Gastrocnemius medialis (tissue), 4 donors: ENCODE measurements around the gene ESCO1. TPM values are rescaled to one million over a fixed set of nuclear protein-coding genes. Genes with fewer than 3 reads are reported as not detected.

Experiments used
- ATAC-seq, 2 donors: fragments of 150-250 bp; one replicate each; pipeline ENCODE4 v1.9.1; 2016
- DNase-seq, 2 donors: peaks; one replicate each; pipeline ENCODE4 v3.0.0-alpha.2; 2019
- H3K27ac ChIP-seq, 4 donors: fragments of 200-600 bp; sonication (generic); 1 replicate in 1 of 4; 2 replicates in 3 of 4; pipeline ENCODE4 v1.5.1; 2016 to 2018; ENCODE audit warnings: mild to moderate bottlenecking in 2 of 4, moderate library complexity in 1 of 4
- H3K27me3 ChIP-seq, 3 donors: fragments of 200-600 bp; sonication (generic) in 2 of 3; 1 replicate in 1 of 3; 2 replicates in 2 of 3; pipeline versions ENCODE4 v1.5.1 to v1.6.0; 2016 to 2019; ENCODE audit warnings: mild to moderate bottlenecking in 1 of 3, moderate library complexity in 1 of 3
- H3K36me3 ChIP-seq, 2 donors: fragments of 200-600 bp; sonication (generic) in 1 of 2; one replicate each; pipeline ENCODE4 v1.5.1; 2017 to 2018
- H3K4me1 ChIP-seq, 2 donors: fragments of 200-600 bp; sonication (generic) in 1 of 2; one replicate each; pipeline ENCODE4 v1.5.1; 2016 to 2017; ENCODE audit warnings: mild to moderate bottlenecking in 2 of 2
- H3K4me3 ChIP-seq, 4 donors: fragments of 200-600 bp; sonication (generic) in 3 of 4; 1 replicate in 1 of 4; 2 replicates in 3 of 4; pipeline ENCODE4 v1.5.1; 2016 to 2019; ENCODE audit warnings: mild to moderate bottlenecking in 2 of 4
- H3K9me3 ChIP-seq, 3 donors: fragments of 200-600 bp; sonication (generic) in 2 of 3; 1 replicate in 1 of 3; 2 replicates in 2 of 3; pipeline ENCODE4 v1.5.1; 2016 to 2019
- POLR2A ChIP-seq, 2 donors: fragments of 450-650 bp; IDR thresholded peaks; one replicate each; pipeline ENCODE4 v1.6.1; 2017; ENCODE audit warnings: antibody characterized with exemption in 2 of 2, mild to moderate bottlenecking in 2 of 2, moderate library complexity in 2 of 2
- in situ Hi-C, 4 donors: fragments of 200-750 bp; cut with MboI; loops; one replicate each; pipeline versions ENCODE4 v1.15.0 to v1.8.0; 2017; ENCODE audit warnings: low sequenced_read_pairs in 4 of 4
- intact Hi-C: fragments of 100-400 bp; cut with DNase I; formaldehyde crosslinking; loops from one replicate; pipeline ENCODE4 v1.15.1; 2023; ENCODE audit warnings: low total_unique reads
- total RNA-seq, 4 donors: library from RNA; depleted of rRNA; stranded (reverse); fragments of >200 nt; gene quantifications; one replicate each; pipeline versions ENCODE4 v1.1.0 to v1.2.3, GENCODE V29; 2016
- TF ChIP-seq, protein P1 (sequence below), 5 experiments: fragments of 450-650 bp in 3 of 5; fragments of 200-600 bp in 2 of 5; sonication (generic) in 2 of 5; IDR thresholded peaks in 4 of 5; conservative IDR thresholded peaks in 1 of 5; 1 replicate in 4 of 5; 2 replicates in 1 of 5; pipeline ENCODE4 v1.5.1; 2016 to 2019; ENCODE audit warnings: antibody characterized with exemption in 5 of 5, mild to moderate bottlenecking in 3 of 5, moderate library complexity in 3 of 5

Gene ESCO1
- total RNA-seq, 4 donors from 2014 or later = 12.1 to 17.9 (median 17.4) TPM

- DNase-seq = no peak
- intact Hi-C loops = loop anchor here (10.0 kb wide), 1 partner anchor 64 kb away; no protein-coding TSS in a partner anchor
- no peak overlapping the region for H3K4me3 ChIP-seq
- peak; percentile 27 to 42 for ATAC-seq
- H3K36me3 ChIP-seq = peaks cover 0 to 13% of the 10 kb centered on the region in 2 donors
- TF ChIP-seq, protein P1, sequence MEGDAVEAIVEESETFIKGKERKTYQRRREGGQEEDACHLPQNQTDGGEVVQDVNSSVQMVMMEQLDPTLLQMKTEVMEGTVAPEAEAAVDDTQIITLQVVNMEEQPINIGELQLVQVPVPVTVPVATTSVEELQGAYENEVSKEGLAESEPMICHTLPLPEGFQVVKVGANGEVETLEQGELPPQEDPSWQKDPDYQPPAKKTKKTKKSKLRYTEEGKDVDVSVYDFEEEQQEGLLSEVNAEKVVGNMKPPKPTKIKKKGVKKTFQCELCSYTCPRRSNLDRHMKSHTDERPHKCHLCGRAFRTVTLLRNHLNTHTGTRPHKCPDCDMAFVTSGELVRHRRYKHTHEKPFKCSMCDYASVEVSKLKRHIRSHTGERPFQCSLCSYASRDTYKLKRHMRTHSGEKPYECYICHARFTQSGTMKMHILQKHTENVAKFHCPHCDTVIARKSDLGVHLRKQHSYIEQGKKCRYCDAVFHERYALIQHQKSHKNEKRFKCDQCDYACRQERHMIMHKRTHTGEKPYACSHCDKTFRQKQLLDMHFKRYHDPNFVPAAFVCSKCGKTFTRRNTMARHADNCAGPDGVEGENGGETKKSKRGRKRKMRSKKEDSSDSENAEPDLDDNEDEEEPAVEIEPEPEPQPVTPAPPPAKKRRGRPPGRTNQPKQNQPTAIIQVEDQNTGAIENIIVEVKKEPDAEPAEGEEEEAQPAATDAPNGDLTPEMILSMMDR (IDR thresholded peaks at IDR 0.05 in 4 of 5, conservative IDR thresholded peaks at IDR 0.05 in 1 of 5) = no peak
- no peak for TF ChIP-seq POLR2A (IDR thresholded peaks at IDR 0.05)
- in situ Hi-C loops = no loop called here
- no peaks in the 10 kb centered on the region for H3K27me3 ChIP-seq
- H3K9me3 ChIP-seq = no peaks in the 10 kb centered on the region
- H3K27ac ChIP-seq = peak overlapping the region in 2 of 4 donors; percentile 2 to 3
- H3K4me1 ChIP-seq = peaks cover 0 to 6% of the 10 kb centered on the region in 2 donors
These were observed 91.4 kb downstream of the ESCO1 start for GRCh38 chr18:21509062-21509461.

DNA sequence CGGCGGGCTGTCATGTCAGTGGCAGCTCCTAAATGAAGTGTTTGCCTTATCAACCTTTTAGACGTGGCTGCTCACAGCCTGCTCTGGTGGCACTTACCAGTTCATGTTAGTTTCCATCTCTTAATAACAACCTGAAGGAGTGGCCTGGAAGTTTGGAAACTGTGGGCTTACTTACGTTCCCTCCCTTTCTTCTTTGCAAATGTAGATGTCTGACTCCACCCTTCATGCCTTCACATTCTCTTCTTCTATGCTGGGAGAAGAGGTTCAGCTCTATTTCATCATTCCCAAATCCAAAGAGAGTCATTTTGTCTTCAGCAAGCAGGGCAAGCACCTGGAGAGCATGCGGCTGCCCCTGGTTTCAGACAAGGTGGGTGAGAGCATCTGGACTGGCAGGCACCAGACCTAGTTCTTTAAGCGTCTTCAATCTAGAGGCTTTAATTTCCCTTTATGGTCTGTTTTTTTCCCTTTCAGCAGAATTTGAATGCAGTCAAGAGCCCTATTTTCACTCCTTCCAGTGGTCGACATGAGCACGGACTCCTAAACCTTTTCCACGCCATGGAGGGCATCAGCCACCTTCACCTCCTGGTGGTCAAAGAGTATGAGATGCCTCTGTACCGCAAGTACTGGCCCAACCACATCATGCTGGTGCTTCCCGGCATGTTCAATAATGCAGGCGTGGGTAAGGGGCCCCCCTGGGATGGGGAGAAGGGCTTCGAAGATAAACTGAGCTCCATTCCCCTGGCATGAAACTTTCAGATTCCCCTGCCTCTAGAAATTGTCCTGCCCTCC lies 92.4 kb downstream of the ESCO1 start:
- intact Hi-C loops (loop anchor here (10.0 kb wide), 1 partner anchor 63 kb away; no protein-coding TSS in a partner anchor), in situ Hi-C loops (no loop called here)
- no peak for DNase-seq

DNA sequence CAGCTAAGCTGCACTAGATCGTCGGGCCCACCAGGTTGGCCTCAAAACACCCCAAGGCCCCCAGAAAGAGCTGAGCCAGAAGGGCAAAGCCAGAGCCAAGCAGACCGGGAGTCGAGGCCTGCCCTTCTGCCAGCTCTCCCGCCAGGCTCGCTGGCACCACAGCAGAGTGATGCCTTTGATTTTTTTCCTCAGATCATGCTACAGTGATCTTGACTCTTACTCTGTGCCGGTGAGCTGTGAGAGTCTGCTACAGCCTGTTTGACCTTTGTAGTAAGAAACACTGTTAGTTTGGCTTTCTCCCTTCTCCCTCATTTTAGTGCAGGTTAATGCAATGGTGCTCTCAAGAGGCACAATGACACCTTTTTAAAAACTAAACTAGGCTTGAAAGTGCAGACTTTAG lies 97.8 kb downstream of the ESCO1 start:
- Histone ChIP-seq H3K4me3 (no peak overlapping the region), H3K4me1 (peaks cover 0 to 6% of the 10 kb centered on the region in 2 donors), H3K9me3 (no peaks in the 10 kb centered on the region), H3K27me3 (no peaks in the 10 kb centered on the region), H3K36me3 (no peaks in the 10 kb centered on the region), H3K27ac (no peak overlapping the region)
- TF ChIP-seq POLR2A (IDR thresholded peaks at IDR 0.05) = no peak
- TF ChIP-seq, protein P1 (IDR thresholded peaks at IDR 0.05 in 4 of 5, conservative IDR thresholded peaks at IDR 0.05 in 1 of 5) = no peak
- in situ Hi-C loops (no loop called here), intact Hi-C loops (loop anchor here (10.0 kb wide), 1 partner anchor 58 kb away; no protein-coding TSS in a partner anchor)
- no peak for DNase-seq
- ATAC-seq = peak in 1 of 2 donors; percentile 19

More for the DNA sequence above, 92.4 kb downstream of the ESCO1 start:
- Histone ChIP-seq H3K4me3 (no peak overlapping the region), H3K36me3 (peaks cover 0 to 3% of the 10 kb centered on the region in 2 donors), H3K4me1 (peaks cover 0 to 6% of the 10 kb centered on the region in 2 donors), H3K9me3 (no peaks in the 10 kb centered on the region), H3K27ac (no peak overlapping the region), H3K27me3 (no peaks in the 10 kb centered on the region)
- ATAC-seq = no peak
- no peak for TF ChIP-seq POLR2A (IDR thresholded peaks at IDR 0.05)
- TF ChIP-seq, protein P1 (IDR thresholded peaks at IDR 0.05 in 4 of 5, conservative IDR thresholded peaks at IDR 0.05 in 1 of 5) = no peak

GRCh38 chr18:21499997-21500396 lies 100.5 kb downstream of the ESCO1 start:
- TF ChIP-seq POLR2A (IDR thresholded peaks at IDR 0.05) = no peak
- TF ChIP-seq, protein P1 (IDR thresholded peaks at IDR 0.05 in 4 of 5, conservative IDR thresholded peaks at IDR 0.05 in 1 of 5) = no peak
- intact Hi-C loops = loop anchor here (10.0 kb wide), 1 partner anchor 55 kb away; no protein-coding TSS in a partner anchor
- Histone ChIP-seq H3K4me3 (no peak overlapping the region), H3K36me3 (no peaks in the 10 kb centered on the region), H3K9me3 (no peaks in the 10 kb centered on the region), H3K4me1 (peaks cover 0 to 2% of the 10 kb centered on the region in 2 donors), H3K27ac (no peak overlapping the region), H3K27me3 (no peaks in the 10 kb centered on the region)
- no peak for DNase-seq
- in situ Hi-C loops = loop anchor here in 1 of 4 donors (25.0 kb wide), 2 partner anchors 312 to 462 kb away; no protein-coding TSS in a partner anchor
- ATAC-seq = no peak
